M059J (cell line): ENCODE measurements around the gene KRABD2.
A peak's percentile ranks its signal among the peaks of the same experiment; 100 is the strongest.
"Not testable (repeated sequence)": the region's sequence is repeated elsewhere in the genome, so short reads cannot be mapped to it uniquely, and the experiment has no call there.

ENCODE experiments used
- DNase-seq: peaks from one replicate; pipeline ENCODE4 v3.0.0-alpha.2; 2012; ENCODE audit warnings: low read depth

The KRABD2 gene

GRCh38 chr17:8376271-8377067 is at the start of gene KRABD2:
KRABD2 (minus strand) TSS chr17:8376704.
- peak; percentile 85 for DNase-seq

- DNase-seq: peak; percentile 76
Measured at GRCh38 chr17:8421571-8421970, 45.1 kb upstream of the KRABD2 start.

GRCh38 chr17:8420041-8420934 is 43.8 kb upstream of the KRABD2 start:
- peak; percentile 92 for DNase-seq

GRCh38 chr17:8419305-8419704 is 42.8 kb upstream of the KRABD2 start:
- no peak for DNase-seq

- DNase-seq: no peak
Measured at GRCh38 chr17:8418471-8418870, 42.0 kb upstream of the KRABD2 start.

- no peak for DNase-seq
Measured at GRCh38 chr17:8417806-8418205, 41.3 kb upstream of the KRABD2 start.

- no peak for DNase-seq
Measured at GRCh38 chr17:8413938-8414337, 37.4 kb upstream of the KRABD2 start.

GRCh38 chr17:8413328-8413727 is 36.8 kb upstream of the KRABD2 start:
- DNase-seq: no peak

- peak; percentile 27 for DNase-seq
Measured at GRCh38 chr17:8412089-8412488, 35.6 kb upstream of the KRABD2 start.

GRCh38 chr17:8410883-8411238 is 34.4 kb upstream of the KRABD2 start:
- no peak for DNase-seq

- DNase-seq: peak; percentile 84
Measured at GRCh38 chr17:8409966-8410882, 33.7 kb upstream of the KRABD2 start.

- peak; percentile 22 for DNase-seq
Measured at GRCh38 chr17:8408371-8408770, 31.9 kb upstream of the KRABD2 start.

GRCh38 chr17:8406174-8406573 is 29.7 kb upstream of the KRABD2 start:
- no peak for DNase-seq

GRCh38 chr17:8405499-8406016 is 29.1 kb upstream of the KRABD2 start:
- DNase-seq: no peak

GRCh38 chr17:8402921-8403536 is 26.5 kb upstream of the KRABD2 start:
- no peak for DNase-seq

- no peak for DNase-seq
Measured at GRCh38 chr17:8401107-8401506, 24.6 kb upstream of the KRABD2 start.

- DNase-seq: no peak
Measured at GRCh38 chr17:8398980-8399379, 22.5 kb upstream of the KRABD2 start.

- DNase-seq: no peak
Measured at GRCh38 chr17:8397636-8398035, 21.1 kb upstream of the KRABD2 start, which contains the start of gene RNF222. RNF222 (minus strand) TSS chr17:8397827; CDS start chr17:8393461, 4,366 bp downstream.

- DNase-seq: not testable (repeated sequence)
Measured at GRCh38 chr17:8394497-8394896, 18.0 kb upstream of the KRABD2 start.

GRCh38 chr17:8393470-8394231 is 17.1 kb upstream of the KRABD2 start:
- peak; percentile 67 for DNase-seq
